ENCODE measurements around the gene GHITM.
"Not testable (repeated sequence)": the region's sequence is repeated elsewhere in the genome, so short reads cannot be mapped to it uniquely, and the experiment has no call there.

- not testable (repeated sequence) for TF ChIP-seq POLR2A (IDR thresholded peaks at IDR 0.05; ENCODE audit: low read depth, low read length); POU2F2 (IDR thresholded peaks at IDR 0.05; ENCODE audit: low read depth, low read length); POLR2AphosphoS5 (IDR thresholded peaks at IDR 0.05; ENCODE audit: low read depth, low read length); TAF1 (IDR thresholded peaks at IDR 0.05; ENCODE audit: low read depth, low read length); SPI1 (IDR thresholded peaks at IDR 0.05; ENCODE audit: low read depth, low read length); PAX5 (IDR thresholded peaks at IDR 0.05; ENCODE audit: insufficient read depth, low read length, severe bottlenecking)
Measured at GRCh38 chr10:84148006-84148597, 8.8 kb downstream of the GHITM start.

Measured in GM12891 (cell line).